GM19467 (cell line): ENCODE measurements around the gene OR8K5.
"Not testable (repeated sequence)": the region's sequence is repeated elsewhere in the genome, so short reads cannot be mapped to it uniquely, and the experiment has no call there.

Experiments
- ATAC-seq: cut with Tn5 transposase; IDR thresholded peaks from one replicate; pipeline ENCODE4 v1.9.1; 2021; ENCODE audit warnings: mild to moderate bottlenecking, moderate library complexity; ENCODE audit not compliant: unreplicated experiment

OR8K5 gene

GRCh38 chr11:56160217-56160616 lies at the start of gene OR8K5:
Gene OR8K5 (minus strand): TSS chr11:56160317. CDS start chr11:56160317, 0 bp downstream.
- ATAC-seq, result no peak

GRCh38 chr11:56207790-56208189 lies 47.7 kb upstream of the OR8K5 start:
- ATAC-seq, result no peak

- no peak for ATAC-seq
These were observed 37.2 kb upstream of the OR8K5 start for GRCh38 chr11:56197367-56197766.

GRCh38 chr11:56196705-56197104 lies 36.6 kb upstream of the OR8K5 start:
- no peak for ATAC-seq

GRCh38 chr11:56188602-56189001 lies 28.5 kb upstream of the OR8K5 start:
- ATAC-seq, result no peak

GRCh38 chr11:56183459-56183858 lies 23.3 kb upstream of the OR8K5 start:
- ATAC-seq, result no peak

GRCh38 chr11:56176318-56176717 lies 16.2 kb upstream of the OR8K5 start, which contains the start of gene OR5J2:
Gene OR5J2 (plus strand): TSS chr11:56176618. CDS start chr11:56176618, 0 bp downstream.
- no peak for ATAC-seq

- ATAC-seq, result no peak
These were observed 12.2 kb upstream of the OR8K5 start for GRCh38 chr11:56172256-56172830.

- no peak for ATAC-seq
These were observed 3.7 kb upstream of the OR8K5 start for GRCh38 chr11:56163804-56164203.

- ATAC-seq, result no peak
These were observed 7.8 kb downstream of the OR8K5 start for GRCh38 chr11:56152333-56152732.

GRCh38 chr11:56151376-56151775 lies 8.7 kb downstream of the OR8K5 start:
- no peak for ATAC-seq

- ATAC-seq, result not testable (repeated sequence)
These were observed 16.4 kb downstream of the OR8K5 start for GRCh38 chr11:56143681-56144080.

GRCh38 chr11:56140151-56140661 lies 19.9 kb downstream of the OR8K5 start, which contains the start of gene OR8J3:
Gene OR8J3 (minus strand): TSS chr11:56140201. CDS start chr11:56137718, 2,483 bp downstream.
- no peak for ATAC-seq

- ATAC-seq, result no peak
These were observed 38.0 kb downstream of the OR8K5 start, which contains the start of gene OR8H3 for GRCh38 chr11:56122073-56122472. Gene OR8H3 (plus strand): TSS chr11:56122373. CDS start chr11:56122373, 0 bp downstream.
